ENCODE data around the gene NIPSNAP2. TPM values are rescaled to one million over a fixed set of nuclear protein-coding genes. Genes with fewer than 3 reads are reported as not detected.

NIPSNAP2 gene
- polyA plus RNA-seq (2013, experiment 1 of 2) = 51.8 TPM
- 55.2 TPM for polyA plus RNA-seq (2013, experiment 2 of 2)

GRCh38 chr7:55964261-55965099 lies at the start of gene NIPSNAP2:
Gene NIPSNAP2 (plus strand): TSS chr7:55964585. CDS start chr7:55964610, 25 bp downstream.
- H3K4me1 ChIP-seq (ENCODE audit: control insufficient read depth, insufficient read depth, low read depth, low read length) = peaks cover 5% of the 10 kb centered on the region
- H3K4me3 ChIP-seq (ENCODE audit: insufficient read depth in 1 of 2, low read depth in 1 of 2, low read length in 2 of 2) = peak within 1 kb of the TSS; percentile 77 to 85
- H3K36me3 ChIP-seq (ENCODE audit: control insufficient read depth in 1 of 2, insufficient read depth in 2 of 2, low read depth in 1 of 2, low read length in 2 of 2) = peaks cover 6 to 16% of the 10 kb centered on the region in 2 experiments
- WGBS = under 1% methylated on average over 58 of the region's 105 CpGs
- peak; percentile 41 for DNase-seq
- no peaks in the 10 kb centered on the region for H3K9me3 ChIP-seq (ENCODE audit: control insufficient read depth, low read length)
- peak within 1 kb of the TSS; percentile 99 for H2BK120ac ChIP-seq (ENCODE audit: low read depth, low read length)
- H2AFZ ChIP-seq (ENCODE audit: low read depth, low read length) = peak within 1 kb of the TSS; percentile 91
- peak within 1 kb of the TSS; percentile 92 for H3K9ac ChIP-seq (ENCODE audit: low read length)
- peak within 1 kb of the TSS; percentile 77 for H3K27ac ChIP-seq (ENCODE audit: low read length, poor library complexity, severe bottlenecking)
- H3K14ac ChIP-seq (ENCODE audit: low read length in 2 of 2) = peak within 1 kb of the TSS in 1 of 2 experiments; percentile 75
- H3K27me3 ChIP-seq (ENCODE audit: control insufficient read depth in 1 of 2, insufficient read depth in 1 of 2, low read length in 2 of 2) = no peaks in the 10 kb centered on the region
- H3K23ac ChIP-seq (ENCODE audit: low read length in 2 of 2) = peak within 1 kb of the TSS in 1 of 2 experiments; percentile 65
- peak within 1 kb of the TSS; percentile 68 to 91 for H3K4ac ChIP-seq (ENCODE audit: low read depth in 1 of 2, low read length in 2 of 2)
- H2BK15ac ChIP-seq (ENCODE audit: low read depth, poor library complexity, severe bottlenecking) = peak within 1 kb of the TSS; percentile 15
- H2BK12ac ChIP-seq (ENCODE audit: low read length in 2 of 2) = no peak within 1 kb of the TSS
- peak within 1 kb of the TSS; percentile 58 to 85 for H3K18ac ChIP-seq (ENCODE audit: low read depth in 1 of 2, low read length in 2 of 2)
- no peak within 1 kb of the TSS for H2AK5ac ChIP-seq (ENCODE audit: low read length, severe bottlenecking)
- peak within 1 kb of the TSS; percentile 83 for H4K8ac ChIP-seq (ENCODE audit: low read length)
- H4K91ac ChIP-seq (ENCODE audit: low read length) = peak within 1 kb of the TSS; percentile 91
- peak within 1 kb of the TSS; percentile 50 for H2BK5ac ChIP-seq (ENCODE audit: low read depth, low read length, poor library complexity, severe bottlenecking)
- H3K4me2 ChIP-seq (ENCODE audit: low read length, poor library complexity, severe bottlenecking) = peak within 1 kb of the TSS; percentile 85
- peaks cover 7% of the 10 kb centered on the region for H3K79me1 ChIP-seq (replicated peaks; ENCODE audit: low read length, poor library complexity, severe bottlenecking)

- Histone ChIP-seq H3K9ac (ENCODE audit: low read length) (no peak overlapping the region), H2BK120ac (ENCODE audit: low read depth, low read length) (no peak overlapping the region), H3K27ac (ENCODE audit: low read length, poor library complexity, severe bottlenecking) (no peak overlapping the region), H4K8ac (ENCODE audit: low read length) (no peak overlapping the region), H3K27me3 (ENCODE audit: control insufficient read depth in 1 of 2, insufficient read depth in 1 of 2, low read length in 2 of 2) (no peaks in the 10 kb centered on the region), H3K14ac (ENCODE audit: low read length in 2 of 2) (no peak overlapping the region), H3K18ac (ENCODE audit: low read depth in 1 of 2, low read length in 2 of 2) (no peak overlapping the region), H2BK12ac (ENCODE audit: low read length in 2 of 2) (no peak overlapping the region), H2BK15ac (ENCODE audit: low read depth, poor library complexity, severe bottlenecking) (no peak overlapping the region), H3K4me2 (ENCODE audit: low read length, poor library complexity, severe bottlenecking) (no peak overlapping the region), H2AFZ (ENCODE audit: low read depth, low read length) (no peak overlapping the region), H3K4me3 (ENCODE audit: insufficient read depth in 1 of 2, low read depth in 1 of 2, low read length in 2 of 2) (no peak overlapping the region), H3K4ac (ENCODE audit: low read depth in 1 of 2, low read length in 2 of 2) (no peak overlapping the region), H3K4me1 (ENCODE audit: control insufficient read depth, insufficient read depth, low read depth, low read length) (no peaks in the 10 kb centered on the region), H3K79me1 (replicated peaks; ENCODE audit: low read length, poor library complexity, severe bottlenecking) (no peaks in the 10 kb centered on the region), H3K23ac (ENCODE audit: low read length in 2 of 2) (no peak overlapping the region), H2AK5ac (ENCODE audit: low read length, severe bottlenecking) (no peak overlapping the region), H4K91ac (ENCODE audit: low read length) (no peak overlapping the region), H2BK5ac (ENCODE audit: low read depth, low read length, poor library complexity, severe bottlenecking) (no peak overlapping the region), H3K9me3 (ENCODE audit: control insufficient read depth, low read length) (no peaks in the 10 kb centered on the region), H3K36me3 (ENCODE audit: control insufficient read depth in 1 of 2, insufficient read depth in 2 of 2, low read depth in 1 of 2, low read length in 2 of 2) (peaks cover 0 to 2% of the 10 kb centered on the region in 2 experiments)
- WGBS = 100% methylated on average over 1 of the region's 1 CpG
- no peak for DNase-seq
These were observed 46.6 kb upstream of the NIPSNAP2 start for GRCh38 chr7:55917771-55918170.

- no peak overlapping the region for H3K14ac ChIP-seq (ENCODE audit: low read length in 2 of 2)
- H4K91ac ChIP-seq (ENCODE audit: low read length) = no peak overlapping the region
- no peak overlapping the region for H2BK5ac ChIP-seq (ENCODE audit: low read depth, low read length, poor library complexity, severe bottlenecking)
- no peak overlapping the region for H3K23ac ChIP-seq (ENCODE audit: low read length in 2 of 2)
- H3K9me3 ChIP-seq (ENCODE audit: control insufficient read depth, low read length) = peaks cover 26% of the 10 kb centered on the region
- H2BK12ac ChIP-seq (ENCODE audit: low read length in 2 of 2) = no peak overlapping the region
- no peak overlapping the region for H3K18ac ChIP-seq (ENCODE audit: low read depth in 1 of 2, low read length in 2 of 2)
- WGBS = 88% methylated on average over 5 of the region's 5 CpGs
- no peaks in the 10 kb centered on the region for H3K79me1 ChIP-seq (replicated peaks; ENCODE audit: low read length, poor library complexity, severe bottlenecking)
- no peaks in the 10 kb centered on the region for H3K4me1 ChIP-seq (ENCODE audit: control insufficient read depth, insufficient read depth, low read depth, low read length)
- no peak overlapping the region for H3K4ac ChIP-seq (ENCODE audit: low read depth in 1 of 2, low read length in 2 of 2)
- peaks cover 0 to 18% of the 10 kb centered on the region in 2 experiments for H3K36me3 ChIP-seq (ENCODE audit: control insufficient read depth in 1 of 2, insufficient read depth in 2 of 2, low read depth in 1 of 2, low read length in 2 of 2)
- no peak overlapping the region for H3K27ac ChIP-seq (ENCODE audit: low read length, poor library complexity, severe bottlenecking)
- no peak overlapping the region for H2AFZ ChIP-seq (ENCODE audit: low read depth, low read length)
- no peak overlapping the region for H3K4me2 ChIP-seq (ENCODE audit: low read length, poor library complexity, severe bottlenecking)
- no peak overlapping the region for H3K9ac ChIP-seq (ENCODE audit: low read length)
- no peak overlapping the region for H3K4me3 ChIP-seq (ENCODE audit: insufficient read depth in 1 of 2, low read depth in 1 of 2, low read length in 2 of 2)
- DNase-seq = no peak
- no peak overlapping the region for H4K8ac ChIP-seq (ENCODE audit: low read length)
- no peak overlapping the region for H2BK120ac ChIP-seq (ENCODE audit: low read depth, low read length)
- H2BK15ac ChIP-seq (ENCODE audit: low read depth, poor library complexity, severe bottlenecking) = no peak overlapping the region
- no peak overlapping the region for H2AK5ac ChIP-seq (ENCODE audit: low read length, severe bottlenecking)
- H3K27me3 ChIP-seq (ENCODE audit: control insufficient read depth in 1 of 2, insufficient read depth in 1 of 2, low read length in 2 of 2) = no peaks in the 10 kb centered on the region
These were observed 36.2 kb upstream of the NIPSNAP2 start for GRCh38 chr7:55928006-55928767.

All from mesenchymal stem cell (in vitro differentiated cells and primary cell).